T-helper 17 cell (primary cell): Measurements from ENCODE around the gene RNF114. TPM values are rescaled to one million over a fixed set of nuclear protein-coding genes. Genes with fewer than 3 reads are reported as not detected.
"Not testable (repeated sequence)": the region's sequence is repeated elsewhere in the genome, so short reads cannot be mapped to it uniquely, and the experiment has no call there.

Experiments
- ATAC-seq: fragments of 150-1000 bp; cut with Tn5 transposase; 2 replicates; pipeline ENCODE4 v1.10.0; 2021; ENCODE audit warnings: mild to moderate bottlenecking, moderate library complexity
- DNase-seq, 3 donors: peaks; one replicate each; pipeline versions ENCODE4 v3.0.0 to v3.0.0-alpha.2; 2020 to 2021
- H3K9me3 ChIP-seq: one replicate; pipeline ENCODE4 v1.7.0; 2013; ENCODE audit warnings: low read length, mild to moderate bottlenecking; ENCODE audit not compliant: control insufficient read depth, poor library complexity, severe bottlenecking
- H3K27ac Mint-ChIP-seq: one replicate; pipeline ENCODE4 v1.8.0; 2022; ENCODE audit warnings: mild to moderate bottlenecking, moderate library complexity, mixed read lengths
- H3K27me3 Mint-ChIP-seq: one replicate; pipeline ENCODE4 v1.8.0; 2022; ENCODE audit warnings: mixed read lengths
- H3K36me3 Mint-ChIP-seq: one replicate; pipeline ENCODE4 v1.8.0; 2022; ENCODE audit warnings: low read depth, mixed read lengths
- H3K4me1 Mint-ChIP-seq: one replicate; pipeline ENCODE4 v1.8.0; 2022; ENCODE audit warnings: mild to moderate bottlenecking, mixed read lengths
- H3K4me3 Mint-ChIP-seq: one replicate; pipeline ENCODE4 v1.8.0; 2022; ENCODE audit warnings: mild to moderate bottlenecking, moderate library complexity, mixed read lengths
- total RNA-seq, 4 donors: library from RNA in 2 of 4; stranded (reverse) in 2 of 4; gene quantifications; one replicate each; pipeline ENCODE4 v1.2.3 and lab custom pipeline; 2022 to 2026

RNF114 gene
- total RNA-seq, 2 donors from 2014 or later, result 104 to 111 TPM

GRCh38 chr20:49973981-49974380 lies 37.8 kb downstream of the RNF114 start:
- no peak for ATAC-seq
- DNase-seq, result no peak
- H3K4me3 Mint-ChIP-seq, result no peak overlapping the region

DNA sequence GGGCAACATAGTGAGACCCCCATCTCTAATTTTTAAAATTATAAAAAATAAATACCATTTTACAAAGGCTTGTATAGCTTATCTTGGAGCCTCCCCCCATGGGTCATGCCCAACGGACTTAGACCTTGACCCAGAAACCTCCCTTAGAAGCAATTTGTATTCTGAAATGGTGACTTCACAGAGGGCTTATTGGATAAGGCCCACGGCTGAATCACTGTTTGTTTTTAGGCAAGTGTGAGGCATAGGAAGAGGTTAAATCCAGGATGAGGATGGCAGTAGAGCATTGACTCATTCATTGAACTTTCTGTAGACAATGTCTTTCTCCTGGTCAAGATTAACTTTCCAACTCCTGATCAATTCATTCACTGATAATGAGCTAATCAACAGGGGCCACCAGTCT lies 40.3 kb downstream of the RNF114 start:
- no peaks in the 10 kb centered on the region for H3K9me3 ChIP-seq
- Mint-ChIP-seq H3K27me3 (peaks cover 12% of the 10 kb centered on the region), H3K4me1 (peaks cover 6% of the 10 kb centered on the region), H3K36me3 (no peaks in the 10 kb centered on the region), H3K4me3 (no peak overlapping the region), H3K27ac (no peak overlapping the region)
- no peak for DNase-seq
- no peak for ATAC-seq

More at GRCh38 chr20:49973981-49974380, 37.8 kb downstream of the RNF114 start:
- Mint-ChIP-seq H3K4me1 (no peaks in the 10 kb centered on the region), H3K36me3 (no peaks in the 10 kb centered on the region), H3K27me3 (peaks cover 12% of the 10 kb centered on the region), H3K27ac (no peak overlapping the region)
- H3K9me3 ChIP-seq, result no peaks in the 10 kb centered on the region

- not testable (repeated sequence) for H3K9me3 ChIP-seq, ATAC-seq, H3K27ac Mint-ChIP-seq, H3K4me3 Mint-ChIP-seq, DNase-seq, H3K36me3 Mint-ChIP-seq
- Mint-ChIP-seq H3K4me1 (peaks cover 11% of the 10 kb centered on the region), H3K27me3 (peaks cover 12% of the 10 kb centered on the region)
Observed at GRCh38 chr20:49977740-49978139, 41.5 kb downstream of the RNF114 start.

GRCh38 chr20:49978685-49979029 lies 42.5 kb downstream of the RNF114 start:
- Mint-ChIP-seq H3K36me3 (no peaks in the 10 kb centered on the region), H3K27me3 (peaks cover 12% of the 10 kb centered on the region), H3K4me3 (no peak overlapping the region), H3K4me1 (peaks cover 15% of the 10 kb centered on the region), H3K27ac (no peak overlapping the region)
- H3K9me3 ChIP-seq, result no peaks in the 10 kb centered on the region
- ATAC-seq, result no peak
- no peak for DNase-seq

- H3K36me3 Mint-ChIP-seq, result no peaks in the 10 kb centered on the region
- H3K4me3 Mint-ChIP-seq, result peak overlapping the region; percentile 12
- peak; percentile 62 to 63 (median 63) for DNase-seq
- peaks cover 7% of the 10 kb centered on the region for H3K27me3 Mint-ChIP-seq
- ATAC-seq, result peak; percentile 54
- no peak overlapping the region for H3K27ac Mint-ChIP-seq
- H3K4me1 Mint-ChIP-seq, result peaks cover 17% of the 10 kb centered on the region
- no peaks in the 10 kb centered on the region for H3K9me3 ChIP-seq
Observed at GRCh38 chr20:49979030-49979832, 43.0 kb downstream of the RNF114 start.

DNA sequence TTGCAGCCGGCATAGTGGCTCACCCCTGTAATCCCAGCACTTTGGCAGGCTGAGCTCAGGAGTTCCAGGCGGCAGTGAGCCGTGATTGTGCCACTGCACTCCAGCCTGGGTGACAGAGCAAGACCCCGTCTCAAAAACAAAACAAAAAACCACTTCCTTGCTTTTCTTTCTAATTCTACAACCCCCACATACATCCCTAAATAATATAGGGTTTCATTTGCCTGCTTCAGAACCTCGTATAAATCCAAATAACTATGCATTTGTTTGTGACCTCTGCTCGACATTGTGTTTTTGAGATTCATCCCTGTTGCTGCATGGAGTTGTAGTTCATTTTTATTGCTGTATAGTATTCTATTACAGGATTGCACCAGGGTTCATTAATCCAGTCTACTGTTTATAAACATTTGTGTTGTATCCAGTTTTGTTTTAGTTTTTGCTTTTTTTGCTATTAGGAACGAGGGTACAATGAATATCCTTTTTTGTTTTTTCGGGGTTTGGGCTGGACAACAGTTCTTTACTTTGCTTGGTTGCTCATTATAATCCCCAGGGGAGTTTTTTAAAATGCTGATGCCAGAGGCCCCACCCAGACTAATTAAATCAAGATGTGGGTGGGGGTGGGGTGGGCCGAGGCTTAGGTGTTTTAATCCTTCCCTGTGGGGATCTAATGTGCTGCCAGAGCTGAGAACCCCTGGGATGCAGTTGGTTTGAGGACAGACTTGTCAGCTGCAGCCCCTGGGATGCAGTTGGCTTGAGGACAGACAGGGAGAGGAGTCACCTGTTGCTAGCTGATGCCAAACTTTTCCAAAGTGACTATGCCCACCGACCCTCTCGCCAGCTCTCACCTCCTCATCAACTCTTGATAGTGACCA lies 44.2 kb downstream of the RNF114 start:
- H3K9me3 ChIP-seq, result no peaks in the 10 kb centered on the region
- DNase-seq, result no peak
- Mint-ChIP-seq H3K27ac (no peak overlapping the region), H3K36me3 (no peaks in the 10 kb centered on the region), H3K4me1 (peaks cover 17% of the 10 kb centered on the region), H3K27me3 (peaks cover 6% of the 10 kb centered on the region), H3K4me3 (no peak overlapping the region)
- ATAC-seq, result no peak

- Mint-ChIP-seq H3K27me3 (peaks cover 6% of the 10 kb centered on the region), H3K36me3 (no peaks in the 10 kb centered on the region), H3K27ac (peak overlapping the region; percentile 66), H3K4me1 (peaks cover 17% of the 10 kb centered on the region), H3K4me3 (peak overlapping the region; percentile 82)
- DNase-seq (no peak), ATAC-seq (no peak)
- H3K9me3 ChIP-seq, result no peaks in the 10 kb centered on the region
Observed at GRCh38 chr20:49981218-49982071, 45.2 kb downstream of the RNF114 start.

DNA sequence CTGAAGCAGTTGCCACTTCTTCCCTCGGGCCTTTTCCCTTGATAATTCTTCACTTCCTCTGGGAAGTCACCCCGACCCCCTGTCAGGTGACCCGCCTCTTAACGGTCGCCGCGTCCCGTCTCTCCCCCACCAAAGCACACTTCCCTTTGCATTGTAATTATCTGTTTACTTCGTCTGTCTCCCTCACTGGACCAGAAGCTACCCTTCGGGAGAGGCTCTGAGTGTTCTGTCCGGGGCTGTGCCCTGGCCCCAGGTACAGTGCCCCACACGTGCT lies 45.8 kb downstream of the RNF114 start:
- peaks cover 3% of the 10 kb centered on the region for H3K27me3 Mint-ChIP-seq
- H3K9me3 ChIP-seq, result no peaks in the 10 kb centered on the region
- peak overlapping the region; percentile 82 for H3K4me3 Mint-ChIP-seq
- H3K4me1 Mint-ChIP-seq, result peaks cover 17% of the 10 kb centered on the region
- DNase-seq (no peak), ATAC-seq (no peak)
- H3K36me3 Mint-ChIP-seq, result no peaks in the 10 kb centered on the region
- peak overlapping the region; percentile 66 for H3K27ac Mint-ChIP-seq

GRCh38 chr20:49982346-49983122 lies 46.3 kb downstream of the RNF114 start, which contains the start of gene SNAI1:
Gene SNAI1 (plus strand): TSS chr20:49982980. CDS start chr20:49983060, 80 bp downstream.
- peak; percentile 96 for ATAC-seq
- no peaks in the 10 kb centered on the region for H3K27me3 Mint-ChIP-seq
- peak within 1 kb of the TSS; percentile 82 for H3K4me3 Mint-ChIP-seq
- peak within 1 kb of the TSS; percentile 71 for H3K27ac Mint-ChIP-seq
- H3K36me3 Mint-ChIP-seq, result no peaks in the 10 kb centered on the region
- DNase-seq, result peak; percentile 75 to 80 (median 80)
- H3K9me3 ChIP-seq, result no peaks in the 10 kb centered on the region
- H3K4me1 Mint-ChIP-seq, result peaks cover 17% of the 10 kb centered on the region

DNA sequence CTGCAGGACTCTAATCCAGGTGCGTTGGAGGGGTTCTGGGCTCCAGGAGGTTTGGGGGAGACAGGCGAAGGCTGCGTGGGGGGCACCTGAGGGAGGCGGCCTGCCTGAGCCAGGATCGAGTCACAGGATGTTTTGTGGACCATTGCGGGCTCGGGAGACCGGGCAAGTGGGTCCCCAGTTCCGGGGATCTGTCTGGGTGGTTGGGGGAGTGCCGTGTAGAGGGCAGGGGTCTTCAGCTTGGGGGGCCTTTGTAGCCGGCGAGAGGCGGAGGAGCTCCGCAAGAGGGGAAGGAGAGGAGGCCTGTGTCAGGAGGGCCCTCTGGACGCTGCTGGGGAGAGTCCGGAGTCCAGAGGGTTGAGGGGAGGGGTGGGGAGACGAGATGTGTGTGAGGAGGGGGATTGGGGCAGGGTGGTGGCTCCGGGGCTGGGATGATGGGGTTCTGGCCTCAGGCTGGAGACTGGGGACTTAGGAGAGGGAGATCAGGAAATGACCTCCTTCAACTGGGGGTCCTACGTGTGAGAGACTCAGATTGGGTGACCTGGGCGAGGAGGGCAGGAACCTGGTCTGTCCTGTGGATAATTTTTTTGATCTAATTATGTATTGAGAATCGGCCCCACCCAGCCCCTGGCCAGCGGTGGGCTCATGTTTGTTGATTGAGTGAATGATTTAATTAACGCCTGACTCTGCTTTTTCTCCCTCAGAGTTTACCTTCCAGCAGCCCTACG lies 47.1 kb downstream of the RNF114 start:
- peaks cover 17% of the 10 kb centered on the region for H3K4me1 Mint-ChIP-seq
- ATAC-seq, result peak; percentile 1
- no peaks in the 10 kb centered on the region for H3K9me3 ChIP-seq
- peak overlapping the region; percentile 71 for H3K27ac Mint-ChIP-seq
- no peak for DNase-seq
- peak overlapping the region; percentile 80 for H3K4me3 Mint-ChIP-seq
- H3K36me3 Mint-ChIP-seq, result no peaks in the 10 kb centered on the region
- H3K27me3 Mint-ChIP-seq, result no peaks in the 10 kb centered on the region

DNA sequence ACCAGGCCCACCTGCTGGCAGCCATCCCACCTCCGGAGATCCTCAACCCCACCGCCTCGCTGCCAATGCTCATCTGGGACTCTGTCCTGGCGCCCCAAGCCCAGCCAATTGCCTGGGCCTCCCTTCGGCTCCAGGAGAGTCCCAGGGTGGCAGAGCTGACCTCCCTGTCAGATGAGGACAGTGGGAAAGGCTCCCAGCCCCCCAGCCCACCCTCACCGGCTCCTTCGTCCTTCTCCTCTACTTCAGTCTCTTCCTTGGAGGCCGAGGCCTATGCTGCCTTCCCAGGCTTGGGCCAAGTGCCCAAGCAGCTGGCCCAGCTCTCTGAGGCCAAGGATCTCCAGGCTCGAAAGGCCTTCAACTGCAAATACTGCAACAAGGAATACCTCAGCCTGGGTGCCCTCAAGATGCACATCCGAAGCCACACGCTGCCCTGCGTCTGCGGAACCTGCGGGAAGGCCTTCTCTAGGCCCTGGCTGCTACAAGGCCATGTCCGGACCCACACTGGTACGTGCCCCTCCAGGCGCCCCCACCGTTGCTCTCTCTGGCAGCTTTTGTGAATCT lies 47.7 kb downstream of the RNF114 start:
- Mint-ChIP-seq H3K27ac (peak overlapping the region; percentile 71), H3K36me3 (no peaks in the 10 kb centered on the region), H3K27me3 (no peaks in the 10 kb centered on the region), H3K4me3 (peak overlapping the region; percentile 80), H3K4me1 (peaks cover 17% of the 10 kb centered on the region)
- DNase-seq (no peak), ATAC-seq (no peak)
- H3K9me3 ChIP-seq, result no peaks in the 10 kb centered on the region
